NCI-H2196 (cell line): Measurements from ENCODE around the gene SPINK5.

Source experiments
- DNase-seq: peaks from one replicate; lab custom pipeline; 2025; ENCODE audit not compliant: unreplicated experiment; lab: John Stamatoyannopoulos, UW

Gene SPINK5

GRCh38 chr5:148091991-148092964, 28.5 kb downstream of the SPINK5 start:
- no peak for DNase-seq

GRCh38 chr5:148094336-148094735, 30.6 kb downstream of the SPINK5 start:
- DNase-seq: no peak

DNA sequence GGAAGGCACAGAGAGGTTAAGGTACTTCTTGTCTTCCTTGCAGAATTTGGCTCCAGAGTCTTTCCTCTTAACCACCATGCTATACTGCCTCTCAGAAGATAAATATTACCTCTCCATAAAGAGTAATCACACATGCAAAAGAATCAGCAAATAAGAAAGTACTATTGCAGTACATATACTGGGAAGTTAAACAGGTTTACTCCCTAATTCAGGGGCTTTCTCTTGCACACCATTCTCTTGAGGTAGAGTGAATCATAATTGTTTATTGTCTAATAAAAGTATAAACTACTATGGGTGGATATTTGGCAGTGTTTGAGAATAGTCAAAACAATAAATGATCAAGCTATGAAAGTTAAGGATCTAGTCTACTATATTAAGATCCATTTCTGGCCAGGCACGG, 40.4 kb downstream of the SPINK5 start:
- no peak for DNase-seq

DNA sequence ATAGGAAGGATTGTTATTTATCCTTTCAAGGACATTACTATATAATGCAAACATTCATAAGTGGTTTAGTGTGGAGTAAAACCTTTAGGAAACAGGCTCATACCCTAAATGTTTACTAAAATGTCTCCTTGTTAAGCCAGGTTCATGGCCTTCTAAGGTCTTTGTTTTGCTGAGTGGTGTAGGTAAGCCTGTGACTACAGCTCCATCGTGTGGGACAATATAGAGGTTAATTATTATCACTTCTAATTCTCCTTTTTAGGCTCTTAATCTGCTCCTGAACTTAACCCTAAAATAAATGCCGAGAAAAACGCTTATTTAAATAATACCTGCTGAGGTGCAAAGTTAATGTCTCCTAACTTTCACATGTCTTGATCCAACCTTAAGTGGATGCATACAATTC, 43.8 kb downstream of the SPINK5 start:
- DNase-seq: no peak

- DNase-seq: no peak
Measured at GRCh38 chr5:148113243-148113642, 49.5 kb downstream of the SPINK5 start.

- no peak for DNase-seq
Measured at GRCh38 chr5:148120317-148120716, 56.5 kb downstream of the SPINK5 start.

GRCh38 chr5:148125641-148126040, 61.9 kb downstream of the SPINK5 start:
- DNase-seq: no peak

GRCh38 chr5:148135091-148136048, 71.6 kb downstream of the SPINK5 start:
- DNase-seq: no peak

- no peak for DNase-seq
Measured at GRCh38 chr5:148140846-148141245, 77.1 kb downstream of the SPINK5 start.

DNA sequence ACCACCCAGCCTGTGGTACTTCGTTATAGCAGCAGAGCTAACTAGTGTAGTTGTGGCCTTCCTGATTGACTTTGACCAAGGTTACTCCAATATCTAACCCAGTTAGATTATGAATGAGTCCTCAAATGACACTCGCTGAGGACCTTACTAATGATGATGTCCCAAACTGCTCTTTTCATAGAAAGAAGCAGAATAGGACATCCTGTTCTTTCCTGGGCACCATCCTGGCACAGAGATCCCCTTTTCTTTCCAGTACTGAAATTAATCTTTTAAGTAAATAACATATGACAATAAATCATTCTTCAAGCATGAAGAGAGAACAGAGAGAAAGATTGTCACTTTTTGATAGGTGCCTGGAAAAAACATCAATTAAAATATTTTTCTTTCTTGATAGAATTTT, 77.9 kb downstream of the SPINK5 start:
- no peak for DNase-seq

DNA sequence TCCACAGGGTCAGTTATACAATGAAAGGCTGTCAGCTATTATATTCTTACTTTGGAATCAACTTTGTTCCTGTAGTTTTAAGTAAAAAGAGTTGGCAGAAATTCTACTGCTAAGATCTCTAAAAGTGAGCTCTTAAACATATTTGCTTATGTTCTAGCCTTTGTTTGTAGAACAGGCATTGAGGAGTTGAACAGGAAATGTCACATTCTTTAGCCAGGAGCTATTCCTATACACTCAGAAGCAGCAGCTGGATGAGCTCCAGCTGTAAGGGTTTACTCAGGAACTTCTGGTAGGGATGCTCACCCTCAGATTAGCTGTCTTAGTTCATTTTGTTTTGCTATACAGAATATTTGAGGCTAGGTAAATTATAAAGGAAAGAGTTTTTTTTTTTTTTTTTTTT, 82.1 kb downstream of the SPINK5 start:
- no peak for DNase-seq

GRCh38 chr5:148146487-148146886, 82.7 kb downstream of the SPINK5 start:
- no peak for DNase-seq

DNA sequence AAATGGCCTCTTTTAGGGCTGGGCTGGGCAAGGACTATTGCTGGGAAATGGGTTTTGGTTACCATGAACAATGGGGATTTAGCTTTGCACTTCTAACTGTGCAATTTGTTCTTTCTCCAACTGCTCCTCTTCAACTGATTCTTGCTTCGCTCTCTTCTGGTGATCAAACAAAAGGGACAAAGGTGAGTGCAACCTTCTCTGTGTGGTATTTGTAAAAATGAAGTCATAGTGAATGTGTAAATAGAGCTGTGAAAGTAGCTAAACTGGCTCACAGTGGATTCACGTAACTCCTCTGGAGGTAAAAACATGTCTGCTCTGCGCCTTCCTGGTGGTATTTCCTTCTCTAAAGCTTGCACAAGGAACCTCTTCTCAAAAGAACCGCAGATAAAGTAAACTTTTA, 83.6 kb downstream of the SPINK5 start:
- no peak for DNase-seq

GRCh38 chr5:148151872-148152271, 88.1 kb downstream of the SPINK5 start:
- DNase-seq: no peak

- no peak for DNase-seq
Measured at GRCh38 chr5:148152781-148153180, 89.0 kb downstream of the SPINK5 start.

- no peak for DNase-seq
Measured at GRCh38 chr5:148156609-148157008, 92.8 kb downstream of the SPINK5 start.

- no peak for DNase-seq
Measured at GRCh38 chr5:148162038-148162437, 98.3 kb downstream of the SPINK5 start.

DNA sequence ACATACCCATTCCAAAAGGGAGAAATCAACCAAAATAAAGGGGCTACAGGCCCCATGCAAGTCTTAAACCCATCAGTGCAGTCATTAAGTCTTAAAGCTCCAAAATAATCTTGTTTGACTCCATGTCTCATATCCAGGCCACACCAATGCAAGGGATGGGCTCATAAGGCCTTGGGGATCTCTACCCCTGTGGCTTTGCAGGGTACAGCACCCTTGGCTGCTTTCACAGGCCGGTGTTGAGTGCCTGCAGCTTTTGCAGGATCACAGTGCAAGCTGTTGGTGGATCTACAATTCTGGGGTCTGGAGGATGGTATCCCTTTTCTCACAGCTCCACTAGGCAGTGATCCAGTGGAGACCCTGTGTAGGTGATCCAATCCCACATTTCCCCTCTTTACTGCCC, 99.6 kb downstream of the SPINK5 start:
- no peak for DNase-seq

DNA sequence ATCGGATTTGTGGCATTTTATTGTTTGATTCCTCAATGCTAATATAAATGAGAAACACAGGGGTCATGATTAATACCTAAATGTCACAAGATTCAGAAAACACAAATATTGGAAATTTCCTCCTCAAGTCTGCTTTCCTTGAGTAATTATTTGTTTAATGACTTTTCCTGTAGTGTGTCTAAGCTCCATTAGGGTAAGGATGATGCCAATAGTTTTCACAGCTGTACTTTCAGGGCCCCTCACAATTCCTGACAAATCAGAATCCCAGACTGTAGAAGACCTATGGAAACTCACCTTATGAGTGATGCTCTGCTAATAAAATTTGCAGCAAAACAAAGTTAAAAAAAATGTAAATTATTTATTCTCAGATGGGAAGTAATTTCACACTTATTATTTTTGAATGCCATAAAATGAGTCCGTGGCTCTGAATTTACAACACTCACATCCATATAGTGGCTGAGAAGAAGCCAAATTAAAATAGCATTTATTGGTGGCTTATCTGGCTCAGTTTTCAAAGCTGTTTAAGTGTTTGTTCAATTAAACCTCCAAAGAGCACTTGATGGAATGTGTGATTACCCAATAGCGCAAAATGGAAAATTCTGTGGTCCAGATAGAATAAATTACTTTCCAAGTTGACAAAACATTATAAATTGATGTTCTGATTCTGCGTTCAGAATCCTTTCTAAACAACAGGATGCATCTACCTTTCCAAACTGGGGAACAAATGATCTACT, 102.9 kb downstream of the SPINK5 start:
- no peak for DNase-seq

- no peak for DNase-seq
Measured at GRCh38 chr5:148168246-148168645, 104.5 kb downstream of the SPINK5 start, which contains the start of gene SPINK14. Gene SPINK14, plus strand, starts transcription at chr5:148168546. Its CDS starts 1,187 bp downstream, at chr5:148169733.

GRCh38 chr5:148172377-148172776, 108.6 kb downstream of the SPINK5 start:
- DNase-seq: no peak
